GM21529 (cell line): Measurements from ENCODE around the gene TRABD2B.

Experiments used
- ATAC-seq: cut with Tn5 transposase; IDR thresholded peaks from one replicate; pipeline ENCODE4 v1.9.1; 2021; ENCODE audit not compliant: unreplicated experiment

The TRABD2B gene

GRCh38 chr1:47886141-47886540, 111.0 kb downstream of the TRABD2B start:
- no peak for ATAC-seq

DNA sequence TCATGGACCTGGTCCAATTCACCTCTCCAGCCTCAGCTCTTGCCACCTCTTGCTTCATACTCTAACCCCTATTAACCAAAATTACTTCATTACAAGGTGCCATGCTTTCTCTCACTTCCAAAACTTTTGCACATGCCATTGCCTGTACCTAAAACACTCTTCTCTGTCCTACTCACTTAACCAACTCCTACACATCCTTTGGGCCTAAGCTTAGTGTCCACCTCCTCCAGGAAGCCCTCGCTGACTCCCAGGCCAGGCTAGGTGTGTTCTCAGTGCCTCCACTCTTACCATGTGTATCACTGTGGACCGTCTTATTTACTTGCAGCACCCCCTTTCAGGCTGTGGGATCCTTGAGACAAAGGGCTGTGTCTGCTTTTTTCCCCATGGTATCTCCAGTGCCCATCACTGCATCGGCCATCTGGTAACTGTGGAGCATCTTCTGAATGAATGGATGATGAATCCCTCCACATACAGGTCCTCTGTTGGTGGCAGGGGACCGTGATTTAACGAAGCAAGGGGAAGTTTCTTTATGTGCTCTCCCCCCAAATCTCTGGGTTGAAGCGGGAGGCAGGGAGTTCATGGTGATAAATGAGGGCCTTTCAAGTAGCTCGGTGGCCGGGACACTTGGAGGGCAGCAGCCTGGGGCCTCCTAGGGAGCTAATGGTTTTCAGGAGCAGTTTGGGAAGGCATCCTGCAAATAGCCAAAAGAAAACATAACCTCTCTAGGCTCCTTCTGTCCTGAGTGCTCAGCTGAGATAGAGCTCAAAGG, 111.9 kb downstream of the TRABD2B start:
- no peak for ATAC-seq

DNA sequence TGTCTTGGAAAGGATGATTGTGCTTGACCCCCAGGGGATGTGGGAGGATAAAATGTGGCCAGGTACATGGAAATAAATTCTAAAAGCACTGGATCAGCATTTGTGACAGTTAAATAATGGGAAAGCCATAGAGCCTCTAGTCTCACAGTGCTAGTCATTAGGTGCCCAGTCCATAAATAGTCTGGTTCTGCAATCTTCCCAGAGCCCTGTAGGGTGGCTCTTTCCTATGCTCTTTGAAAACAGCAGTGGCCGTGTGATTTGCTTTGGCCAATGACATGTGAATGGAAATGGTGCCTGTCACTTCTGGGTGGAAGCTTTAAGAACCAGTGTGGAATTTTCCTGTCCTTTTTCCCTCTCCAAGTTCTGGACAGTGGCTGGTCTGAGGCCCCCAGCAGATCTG, 113.2 kb downstream of the TRABD2B start:
- no peak for ATAC-seq

- no peak for ATAC-seq
Observed at GRCh38 chr1:47881505-47882442, 115.4 kb downstream of the TRABD2B start.

DNA sequence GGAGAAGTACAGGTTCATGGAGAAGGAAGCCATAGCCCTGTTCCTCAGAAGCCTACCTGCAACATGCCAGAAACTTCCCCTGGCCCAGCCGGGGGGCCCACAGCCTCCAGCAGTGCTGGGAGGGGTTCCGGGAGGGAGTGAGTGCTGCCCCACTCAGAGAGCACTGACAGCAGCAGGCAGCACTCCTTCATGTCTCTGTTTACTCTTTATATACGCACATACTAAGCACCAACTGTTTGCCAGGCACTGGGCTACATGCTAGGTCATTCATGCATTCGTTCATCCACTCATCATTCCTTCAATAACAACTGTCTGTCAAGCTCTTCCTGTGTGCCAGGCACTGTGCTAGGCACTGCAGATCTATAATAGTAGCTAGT, 120.6 kb downstream of the TRABD2B start:
- no peak for ATAC-seq

DNA sequence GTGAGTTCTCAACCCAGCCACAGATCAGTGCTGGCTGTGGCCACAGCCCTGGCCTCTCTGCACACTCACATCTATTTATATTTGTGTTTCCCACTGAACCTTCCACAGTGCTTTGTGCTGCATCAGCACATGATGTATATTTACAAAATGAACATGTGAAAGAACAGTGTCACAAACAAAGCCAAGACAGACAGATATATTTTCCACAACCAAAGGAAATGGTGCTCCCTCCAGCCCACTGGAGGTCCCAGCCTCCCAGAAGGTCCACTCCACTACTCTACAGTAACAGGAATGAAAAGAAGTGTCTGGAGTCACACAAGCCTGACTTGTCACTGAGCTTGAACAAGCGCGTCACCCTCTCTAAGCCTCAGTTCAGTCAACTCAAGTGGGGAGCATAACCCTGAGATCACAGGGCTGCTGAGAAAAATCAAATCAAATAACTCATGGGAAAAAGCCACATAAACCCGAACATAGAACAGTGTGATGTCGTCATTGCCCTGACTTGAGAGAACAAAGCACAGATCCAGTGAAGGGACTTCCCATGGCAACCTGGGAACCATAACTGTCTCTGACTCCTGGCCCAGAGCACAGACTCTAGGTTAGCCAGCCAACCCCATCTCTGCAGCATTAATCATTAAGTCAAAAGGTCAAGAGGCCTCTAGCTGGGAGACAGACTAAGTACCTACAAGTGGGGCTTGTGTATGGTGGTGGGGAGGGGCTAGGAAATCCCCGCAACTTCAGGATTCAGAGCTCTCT, 121.2 kb downstream of the TRABD2B start:
- ATAC-seq: no peak

DNA sequence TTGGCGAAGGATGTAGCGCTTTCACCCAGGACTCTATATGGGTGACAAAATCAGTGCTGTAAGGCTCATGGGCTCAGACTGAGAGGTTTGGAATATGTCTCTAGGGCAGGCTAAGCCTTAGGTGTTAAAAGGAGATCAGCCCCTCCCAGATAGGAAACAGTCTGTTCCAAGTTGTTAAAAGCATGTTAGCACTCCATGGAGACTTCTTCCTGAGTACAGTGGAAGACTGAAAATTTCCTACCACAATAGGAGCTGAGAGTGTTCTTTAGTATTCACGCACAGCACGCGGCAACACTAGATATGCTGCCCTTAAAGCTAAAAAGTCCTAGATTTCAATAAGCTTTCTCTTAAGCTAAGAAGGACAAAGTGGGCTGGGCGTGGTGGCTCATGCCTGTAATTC, 122.1 kb downstream of the TRABD2B start:
- no peak for ATAC-seq

GRCh38 chr1:47873337-47873736, 123.8 kb downstream of the TRABD2B start:
- ATAC-seq: no peak

DNA sequence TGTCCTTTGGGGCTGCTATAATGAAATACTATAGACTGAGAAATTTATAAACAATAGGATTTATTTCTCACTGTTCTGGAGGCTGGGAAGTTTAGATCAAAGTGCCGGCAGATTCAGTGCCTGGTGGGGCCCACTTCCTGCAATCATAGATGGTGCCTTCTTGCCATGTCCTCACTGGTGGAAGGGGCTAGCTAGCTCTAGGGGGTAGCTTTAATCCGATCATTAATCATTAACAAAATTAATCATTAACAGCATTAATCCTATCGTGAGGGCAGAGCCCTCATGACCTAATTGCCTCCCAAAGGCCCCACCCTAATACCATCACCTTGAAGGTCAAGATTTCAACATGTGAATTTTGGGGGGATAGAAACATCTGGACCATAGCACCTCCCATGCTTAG, 124.3 kb downstream of the TRABD2B start:
- no peak for ATAC-seq

GRCh38 chr1:47871799-47872353, 125.3 kb downstream of the TRABD2B start:
- ATAC-seq: no peak

GRCh38 chr1:47870946-47871676, 126.1 kb downstream of the TRABD2B start:
- ATAC-seq: no peak

DNA sequence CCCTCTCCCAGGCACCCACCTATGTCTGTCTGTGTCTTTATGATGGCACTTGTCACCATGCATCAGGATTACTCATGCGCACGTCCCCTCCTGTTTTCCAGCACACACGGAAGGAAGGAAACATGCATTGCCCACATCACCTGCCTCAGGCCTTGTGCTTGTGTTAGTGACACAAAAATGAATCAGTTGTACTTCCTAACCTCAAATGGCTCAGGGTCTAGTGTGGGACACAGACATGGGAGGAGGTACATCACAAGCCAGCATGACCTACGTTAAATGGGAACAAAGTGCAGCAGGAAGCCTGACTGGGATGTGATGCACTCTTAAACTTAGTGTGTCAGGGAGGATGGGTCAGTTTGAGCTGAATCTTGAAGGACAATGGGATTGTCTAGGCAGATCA, 126.7 kb downstream of the TRABD2B start:
- no peak for ATAC-seq

- no peak for ATAC-seq
Observed at GRCh38 chr1:47868348-47868676, 128.9 kb downstream of the TRABD2B start.

- ATAC-seq: no peak
Observed at GRCh38 chr1:47867438-47868347, 129.5 kb downstream of the TRABD2B start.

DNA sequence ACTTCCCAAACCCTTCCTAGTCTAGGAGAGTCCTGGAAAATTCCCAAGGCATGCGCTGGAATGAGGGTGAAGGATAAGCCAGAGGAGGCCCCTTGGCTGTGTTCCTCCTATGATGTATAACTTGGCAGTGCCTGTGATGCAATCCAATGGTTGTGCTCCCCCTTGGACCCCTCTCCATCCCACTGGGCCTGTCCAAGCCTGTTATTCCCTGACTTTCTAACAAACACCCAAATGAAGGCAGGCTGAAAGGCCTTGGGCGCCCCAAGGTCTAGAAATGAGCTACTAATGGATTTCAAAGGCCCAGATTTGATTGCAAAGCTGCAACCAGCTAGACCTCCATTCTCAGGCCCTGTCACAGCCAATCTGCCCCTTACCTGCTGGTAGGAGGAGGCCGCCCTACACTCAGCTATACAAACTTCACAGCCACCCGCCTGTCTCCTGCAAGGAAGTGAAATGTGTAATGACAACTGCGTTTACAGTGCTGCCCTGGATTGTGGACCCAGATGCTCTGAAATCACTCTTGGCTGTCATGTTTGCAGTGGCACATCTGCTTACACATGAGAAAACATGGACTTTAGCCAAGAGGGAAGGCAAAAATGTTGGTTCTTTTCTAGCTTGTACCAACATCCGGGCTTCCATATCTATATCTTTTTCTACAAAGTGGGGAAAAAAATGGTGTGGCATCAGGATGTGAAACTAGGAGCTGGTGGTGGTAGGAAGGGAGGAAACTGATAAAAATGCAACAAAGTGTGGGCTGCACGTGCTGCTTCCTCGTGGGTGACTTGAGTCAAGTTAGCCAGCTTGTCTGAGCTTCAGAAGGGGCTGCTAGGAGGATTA, 130.4 kb downstream of the TRABD2B start:
- ATAC-seq: no peak

DNA sequence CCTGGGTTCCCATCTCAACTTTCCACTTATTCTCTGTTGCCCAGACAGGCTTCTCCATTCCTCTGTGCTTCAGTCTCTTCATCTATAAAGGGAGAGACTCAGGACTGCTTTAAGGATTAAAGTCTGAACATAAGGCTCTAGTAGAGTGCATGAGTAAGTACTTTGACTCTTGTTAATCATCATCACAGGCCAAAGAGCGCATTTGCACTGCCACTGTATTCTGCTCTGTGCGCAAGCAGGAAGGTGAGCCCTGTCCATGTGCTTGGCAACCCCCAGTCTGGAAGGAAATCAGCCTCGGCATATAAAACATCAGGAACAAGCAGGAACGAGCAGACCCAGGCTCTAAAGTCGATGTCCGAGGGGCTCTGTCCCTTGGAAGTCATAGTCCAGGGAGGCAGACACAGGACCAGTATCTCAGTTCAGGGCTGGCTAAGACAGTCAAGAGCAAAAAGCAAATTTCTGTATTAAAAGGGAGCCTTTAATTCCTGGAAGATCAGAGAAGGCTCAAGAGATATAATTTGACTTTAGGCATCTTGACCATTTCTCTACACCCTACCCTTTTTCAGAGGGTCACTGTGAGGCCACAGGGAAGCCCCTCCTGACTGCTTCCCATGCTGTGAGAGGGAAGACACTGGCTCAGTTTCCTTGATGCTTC, 131.2 kb downstream of the TRABD2B start:
- ATAC-seq: no peak

DNA sequence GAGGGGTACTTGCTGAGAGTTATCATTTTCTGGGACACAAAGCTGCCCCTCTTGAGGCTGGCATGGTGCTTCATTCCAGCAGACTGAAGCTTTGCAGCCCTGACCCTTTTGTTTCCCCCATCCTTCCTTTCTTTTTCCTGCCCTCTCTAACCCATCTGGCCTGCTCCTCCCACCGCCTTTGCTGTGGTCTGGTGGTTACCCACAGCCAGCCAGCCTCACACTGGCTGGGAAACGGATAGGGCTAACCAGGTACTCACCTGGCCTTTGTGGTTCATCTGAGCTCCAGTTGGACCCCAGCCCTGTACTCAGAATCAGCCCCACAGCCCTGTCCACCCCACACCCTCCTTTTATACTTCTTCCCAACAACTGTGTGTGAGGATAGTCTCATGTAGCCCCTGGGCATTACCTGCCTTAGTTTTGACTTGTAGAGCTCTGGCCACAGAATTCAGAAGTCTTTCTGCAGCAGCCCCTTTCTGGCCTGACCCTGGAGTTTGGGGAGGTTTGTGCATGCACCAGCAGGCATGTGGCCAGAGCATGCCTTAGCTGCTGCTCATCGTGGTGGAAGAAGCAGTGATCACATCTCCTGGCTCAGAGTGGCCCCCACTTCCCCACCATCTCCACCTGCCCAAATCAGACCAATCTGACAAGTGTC, 138.0 kb downstream of the TRABD2B start:
- ATAC-seq: no peak

DNA sequence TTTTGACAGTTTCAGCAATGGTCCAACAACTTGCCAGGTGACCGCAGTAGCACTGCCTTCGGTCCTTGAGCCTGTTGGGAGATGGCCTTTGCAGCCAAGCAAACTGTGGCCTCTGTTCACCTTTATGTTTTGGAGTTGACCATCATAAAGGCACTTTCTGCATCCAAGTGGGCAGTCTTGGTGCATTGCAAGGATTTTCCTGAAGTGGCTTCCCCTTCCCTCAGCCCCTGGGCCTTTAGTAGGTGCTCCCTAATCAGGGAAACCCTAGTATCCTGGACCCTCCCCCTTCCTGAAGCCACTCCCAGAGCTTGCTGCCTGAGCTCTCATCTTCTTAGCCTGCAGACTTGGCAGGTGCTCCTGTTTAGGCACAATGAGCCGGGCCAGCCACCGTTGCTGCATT, 140.2 kb downstream of the TRABD2B start:
- ATAC-seq: no peak
